Breast epithelium (tissue), 3 donors: ENCODE measurements around the gene FETUB.

Source experiments
- CTCF ChIP-seq, 3 donors: fragments of 450-650 bp; IDR thresholded peaks; one replicate each; pipeline ENCODE4 v1.5.1; 2016 to 2017; ENCODE audit warnings: antibody characterized with exemption in 3 of 3, mild to moderate bottlenecking in 3 of 3, moderate library complexity in 3 of 3
- POLR2A ChIP-seq: fragments of 450-650 bp; IDR thresholded peaks from one replicate; pipeline ENCODE4 v1.6.1; 2016; ENCODE audit warnings: antibody characterized with exemption, mild to moderate bottlenecking, moderate library complexity
- POLR2AphosphoS5 ChIP-seq, 3 donors: sonication (generic); formaldehyde crosslinking; IDR thresholded peaks; one replicate each; pipeline ENCODE4 v1.6.1; 2017; ENCODE audit warnings: antibody characterized with exemption in 3 of 3

- TF ChIP-seq POLR2AphosphoS5 (IDR thresholded peaks at IDR 0.05) (no peak), CTCF (IDR thresholded peaks at IDR 0.05) (no peak), POLR2A (no peak)
These were observed 17.4 kb upstream of the FETUB start for GRCh38 chr3:186622651-186623310.
